ENCODE data around the gene ARHGEF4.

The ARHGEF4 gene

GRCh38 chr2:131045286-131046027, 208.7 kb downstream of the ARHGEF4 start:
- DNase-seq (ENCODE audit: low read depth in 1 of 2, low spot score in 1 of 2), result no peak
- in situ Hi-C loops (cut with HindIII; ENCODE audit: low pct_unique_long_range_greater_than_20kb, low sequenced_read_pairs), result no loop called here
- TF ChIP-seq JUND (IDR thresholded peaks at IDR 0.05; ENCODE audit: low read depth), result no peak

GRCh38 chr2:131046028-131046917, 209.6 kb downstream of the ARHGEF4 start:
- no peak for DNase-seq (ENCODE audit: low read depth in 1 of 2, low spot score in 1 of 2)
- TF ChIP-seq JUND (IDR thresholded peaks at IDR 0.05; ENCODE audit: low read depth), result no peak
- in situ Hi-C loops (cut with HindIII; ENCODE audit: low pct_unique_long_range_greater_than_20kb, low sequenced_read_pairs), result no loop called here

GRCh38 chr2:131046918-131047652, 210.4 kb downstream of the ARHGEF4 start:
- TF ChIP-seq JUND (IDR thresholded peaks at IDR 0.05; ENCODE audit: low read depth), result no peak
- in situ Hi-C loops (cut with HindIII; ENCODE audit: low pct_unique_long_range_greater_than_20kb, low sequenced_read_pairs), result no loop called here
- DNase-seq (ENCODE audit: low read depth in 1 of 2, low spot score in 1 of 2), result no peak

GRCh38 chr2:131047920-131048560, 211.3 kb downstream of the ARHGEF4 start:
- no peak for DNase-seq (ENCODE audit: low read depth in 1 of 2, low spot score in 1 of 2)
- in situ Hi-C loops (cut with HindIII; ENCODE audit: low pct_unique_long_range_greater_than_20kb, low sequenced_read_pairs), result no loop called here
- no peak for TF ChIP-seq JUND (IDR thresholded peaks at IDR 0.05; ENCODE audit: low read depth)

- TF ChIP-seq JUND (IDR thresholded peaks at IDR 0.05; ENCODE audit: low read depth), result no peak
- in situ Hi-C loops (cut with HindIII; ENCODE audit: low pct_unique_long_range_greater_than_20kb, low sequenced_read_pairs), result no loop called here
- DNase-seq (ENCODE audit: low read depth in 1 of 2, low spot score in 1 of 2), result no peak
Observed at GRCh38 chr2:131048641-131049040, 211.9 kb downstream of the ARHGEF4 start.

- no peak for TF ChIP-seq JUND (IDR thresholded peaks at IDR 0.05; ENCODE audit: low read depth)
- DNase-seq (ENCODE audit: low read depth in 1 of 2, low spot score in 1 of 2), result no peak
- in situ Hi-C loops (cut with HindIII; ENCODE audit: low pct_unique_long_range_greater_than_20kb, low sequenced_read_pairs), result no loop called here
Observed at GRCh38 chr2:131049150-131049718, 212.5 kb downstream of the ARHGEF4 start.

- TF ChIP-seq JUND (IDR thresholded peaks at IDR 0.05; ENCODE audit: low read depth), result no peak
- in situ Hi-C loops (cut with HindIII; ENCODE audit: low pct_unique_long_range_greater_than_20kb, low sequenced_read_pairs), result no loop called here
- no peak for DNase-seq (ENCODE audit: low read depth in 1 of 2, low spot score in 1 of 2)
Observed at GRCh38 chr2:131050896-131051295, 214.2 kb downstream of the ARHGEF4 start.

- no peak for TF ChIP-seq JUND (IDR thresholded peaks at IDR 0.05; ENCODE audit: low read depth)
- DNase-seq (ENCODE audit: low read depth in 1 of 2, low spot score in 1 of 2), result no peak
- in situ Hi-C loops (cut with HindIII; ENCODE audit: low pct_unique_long_range_greater_than_20kb, low sequenced_read_pairs), result no loop called here
Observed at GRCh38 chr2:131052741-131053263, 216.1 kb downstream of the ARHGEF4 start.

GRCh38 chr2:131054488-131054887, 217.8 kb downstream of the ARHGEF4 start:
- no peak for DNase-seq (ENCODE audit: low read depth in 1 of 2, low spot score in 1 of 2)
- in situ Hi-C loops (cut with HindIII; ENCODE audit: low pct_unique_long_range_greater_than_20kb, low sequenced_read_pairs), result no loop called here
- no peak for TF ChIP-seq JUND (IDR thresholded peaks at IDR 0.05; ENCODE audit: low read depth)

- in situ Hi-C loops (cut with HindIII; ENCODE audit: low pct_unique_long_range_greater_than_20kb, low sequenced_read_pairs), result no loop called here
- TF ChIP-seq JUND (IDR thresholded peaks at IDR 0.05; ENCODE audit: low read depth), result no peak
Observed at GRCh38 chr2:131055169-131056065, 218.7 kb downstream of the ARHGEF4 start.

More at GRCh38 chr2:131055169-131056065, 218.7 kb downstream of the ARHGEF4 start:
- peak in 1 of 2 experiments; percentile 52 for DNase-seq (ENCODE audit: low read depth in 1 of 2, low spot score in 1 of 2)

All from T47D (cell line).